IPS DF 6.9 (cell line): ENCODE results near the gene IVD.
"Not testable (repeated sequence)": the region's sequence is repeated elsewhere in the genome, so short reads cannot be mapped to it uniquely, and the experiment has no call there.

Source experiments
- DNase-seq: peaks from one replicate; pipeline ENCODE4 v3.0.0-alpha.2; 2013; ENCODE audit warnings: low read depth, low spot score
- H3K27ac ChIP-seq: one replicate; pipeline ENCODE4 v1.5.1; 2013; ENCODE audit warnings: low read length, control low read depth
- H3K27me3 ChIP-seq: 2 replicates; pipeline ENCODE4 v1.6.1; 2013; ENCODE audit warnings: mild to moderate bottlenecking, low read length; ENCODE audit not compliant: control insufficient read depth, insufficient read depth
- H3K36me3 ChIP-seq: 2 replicates; pipeline ENCODE4 v1.6.1; 2013; ENCODE audit warnings: low read length; ENCODE audit not compliant: control insufficient read depth, insufficient read depth
- H3K4me1 ChIP-seq: 2 replicates; pipeline ENCODE4 v1.6.1; 2013; ENCODE audit warnings: low read length; ENCODE audit not compliant: control insufficient read depth, insufficient read depth
- H3K4me3 ChIP-seq: 2 replicates; pipeline ENCODE4 v1.5.1; 2013; ENCODE audit warnings: mild to moderate bottlenecking, low read length
- H3K9me3 ChIP-seq: 2 replicates; pipeline ENCODE4 v1.6.1; 2013; ENCODE audit warnings: low read length, inconsistent platforms; ENCODE audit not compliant: control insufficient read depth, insufficient read depth
- WGBS: extraction: QIAGEN DNeasy Blood & Tissue Kit; methylation state at CpG from one replicate; pipeline ENCODE4 v1.1.7; 2013; ENCODE audit warnings: mixed read lengths, missing lambda C conversion rate; ENCODE audit not compliant: insufficient read length, insufficient coverage; 5-methylcytosine and 5-hydroxymethylcytosine counted together

Gene IVD

DNA sequence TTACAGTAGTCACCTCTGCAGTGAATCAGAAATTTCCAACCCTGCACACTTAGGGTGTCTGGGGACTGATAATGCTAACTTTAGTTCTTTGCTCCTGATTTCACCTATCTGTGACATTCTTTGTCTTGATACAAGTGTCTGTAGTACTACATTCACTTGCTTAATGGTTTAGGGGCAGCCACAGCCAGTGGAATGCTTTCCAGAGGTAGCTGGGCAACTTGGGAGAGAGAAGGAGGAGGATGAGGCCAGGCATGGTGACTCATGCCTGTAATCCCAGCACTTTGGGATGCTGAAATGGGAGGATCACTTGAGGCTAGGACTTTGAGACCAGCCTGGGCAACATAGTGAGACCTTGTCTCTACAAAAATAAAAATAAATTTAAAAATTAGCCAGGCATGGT, 43.7 kb downstream of the IVD start:
- DNase-seq, result no peak
- Histone ChIP-seq H3K36me3 (no peaks in the 10 kb centered on the region), H3K4me1 (peaks cover 15% of the 10 kb centered on the region), H3K27ac (no peak overlapping the region), H3K27me3 (no peaks in the 10 kb centered on the region), H3K4me3 (no peak overlapping the region), H3K9me3 (no peaks in the 10 kb centered on the region)

DNA sequence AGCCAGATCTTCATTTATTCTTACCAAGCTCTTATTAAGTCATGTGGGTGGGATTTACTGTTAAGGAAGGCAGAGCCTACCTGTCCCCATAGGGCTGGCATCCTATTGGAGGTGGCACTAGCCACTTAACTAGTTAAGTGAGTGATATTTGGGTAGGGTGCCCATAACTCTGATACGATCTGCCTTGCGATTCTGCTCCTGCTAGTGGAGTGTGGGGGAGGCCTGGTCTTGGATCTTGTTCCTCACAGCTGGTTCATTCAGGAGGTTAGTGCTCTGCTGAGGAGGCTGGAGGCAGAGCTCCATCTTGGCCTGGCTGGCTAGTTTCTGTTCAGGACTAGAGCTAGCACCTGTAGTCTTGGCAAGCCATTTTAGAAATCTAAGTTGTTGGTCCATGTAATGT, 44.5 kb downstream of the IVD start:
- no peak for DNase-seq
- Histone ChIP-seq H3K27ac (no peak overlapping the region), H3K27me3 (no peaks in the 10 kb centered on the region), H3K4me3 (no peak overlapping the region), H3K36me3 (no peaks in the 10 kb centered on the region), H3K9me3 (no peaks in the 10 kb centered on the region), H3K4me1 (peaks cover 15% of the 10 kb centered on the region)
- WGBS, result no CpG with 5 or more reads among the region's 2 CpGs

DNA sequence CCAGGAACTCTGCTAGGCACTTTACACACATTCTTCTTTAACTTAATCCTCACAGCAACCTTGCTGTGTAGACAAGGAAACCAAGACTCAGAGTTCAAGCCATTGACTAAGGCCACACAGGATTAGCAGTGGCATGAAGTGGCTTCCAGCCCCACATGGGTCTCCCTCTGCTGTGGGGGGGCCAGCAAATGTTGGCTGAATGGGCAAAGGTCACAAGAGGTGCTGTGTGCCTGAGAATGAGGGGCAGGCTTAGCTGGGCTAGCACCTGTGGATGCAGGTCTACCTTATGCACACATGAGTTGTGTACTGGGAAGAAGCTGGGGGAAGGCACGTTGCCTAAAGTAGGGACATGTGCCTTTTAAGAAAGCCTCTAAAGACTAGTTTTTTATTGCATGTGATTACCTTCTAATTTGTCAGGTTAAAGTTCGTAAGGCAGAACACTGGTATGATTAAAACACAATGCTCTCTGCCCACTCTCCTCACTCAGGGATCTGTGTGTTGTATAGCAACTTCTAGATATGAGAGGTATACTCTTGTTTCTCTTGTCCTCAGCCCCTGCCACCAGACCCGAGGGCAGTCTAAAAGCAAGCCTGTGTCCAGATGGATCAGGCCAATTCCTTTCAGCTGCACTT, 46.0 kb downstream of the IVD start:
- H3K36me3 ChIP-seq, result no peaks in the 10 kb centered on the region
- no peaks in the 10 kb centered on the region for H3K9me3 ChIP-seq
- H3K27me3 ChIP-seq, result no peaks in the 10 kb centered on the region
- H3K4me3 ChIP-seq, result no peak overlapping the region
- H3K27ac ChIP-seq, result no peak overlapping the region
- no CpG with 5 or more reads among the region's 3 CpGs for WGBS
- no peak for DNase-seq
- peaks cover 9% of the 10 kb centered on the region for H3K4me1 ChIP-seq

GRCh38 chr15:40452296-40453090, 46.9 kb downstream of the IVD start:
- Histone ChIP-seq H3K9me3 (no peaks in the 10 kb centered on the region), H3K4me3 (no peak overlapping the region), H3K27ac (no peak overlapping the region), H3K27me3 (no peaks in the 10 kb centered on the region), H3K4me1 (peaks cover 9% of the 10 kb centered on the region), H3K36me3 (no peaks in the 10 kb centered on the region)
- no peak for DNase-seq
- no CpG with 5 or more reads among the region's 11 CpGs for WGBS

DNA sequence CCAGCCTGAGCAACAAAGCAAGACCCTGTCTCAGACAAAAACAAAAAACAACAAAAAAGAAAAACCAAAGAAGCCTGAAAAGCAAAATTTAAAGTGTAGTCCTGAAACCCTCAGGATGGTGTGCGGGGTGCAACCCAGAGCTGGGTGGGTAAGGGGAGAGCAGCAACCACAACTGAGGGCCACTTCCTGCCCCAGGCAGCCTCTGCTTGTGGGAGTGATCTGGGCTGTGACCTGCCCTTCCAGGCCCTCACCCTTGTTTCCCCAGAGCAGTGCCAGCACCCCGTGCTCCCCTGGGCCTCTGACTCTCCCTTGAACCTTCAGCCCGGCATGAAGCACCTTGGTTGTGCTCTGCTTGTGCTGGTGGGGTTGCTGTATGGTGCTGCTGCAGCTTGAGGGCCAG, 48.3 kb downstream of the IVD start:
- WGBS, result no CpG with 5 or more reads among the region's 3 CpGs
- not testable (repeated sequence) for H3K4me1 ChIP-seq

DNA sequence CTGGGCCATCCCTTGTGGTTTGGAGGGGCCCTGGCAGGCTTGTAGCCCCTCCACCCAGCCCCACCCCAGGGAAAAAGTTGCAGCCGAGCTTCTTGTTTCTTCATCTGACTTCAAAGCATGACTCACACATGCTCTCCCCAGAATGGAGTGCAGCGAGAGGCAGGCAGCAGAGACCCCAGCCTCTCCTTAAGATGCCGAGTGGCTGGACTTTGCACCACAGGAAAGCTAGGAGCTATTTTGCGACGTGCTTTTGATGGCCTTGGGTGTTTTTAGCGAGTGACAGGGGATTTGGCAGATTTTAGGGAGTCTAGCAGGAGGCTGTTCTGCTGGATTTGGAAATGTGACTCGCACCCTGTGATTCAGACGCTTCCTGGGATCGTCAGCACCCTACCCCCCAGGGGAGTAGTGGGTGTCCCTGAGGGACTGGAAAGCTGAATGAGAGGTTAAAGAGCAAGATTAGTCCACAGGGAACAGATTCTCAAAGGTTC, 49.4 kb downstream of the IVD start:
- DNase-seq, result no peak
- no CpG with 5 or more reads among the region's 9 CpGs for WGBS
- no peaks in the 10 kb centered on the region for H3K27me3 ChIP-seq
- H3K27ac ChIP-seq, result no peak overlapping the region
- no peak overlapping the region for H3K4me3 ChIP-seq
- H3K36me3 ChIP-seq, result peaks cover 18% of the 10 kb centered on the region
- H3K9me3 ChIP-seq, result no peaks in the 10 kb centered on the region
- H3K4me1 ChIP-seq, result peaks cover 9% of the 10 kb centered on the region

More for the DNA sequence above, 48.3 kb downstream of the IVD start:
- not testable (repeated sequence) for DNase-seq, H3K36me3 ChIP-seq, H3K27me3 ChIP-seq, H3K4me3 ChIP-seq, H3K27ac ChIP-seq, H3K9me3 ChIP-seq

DNA sequence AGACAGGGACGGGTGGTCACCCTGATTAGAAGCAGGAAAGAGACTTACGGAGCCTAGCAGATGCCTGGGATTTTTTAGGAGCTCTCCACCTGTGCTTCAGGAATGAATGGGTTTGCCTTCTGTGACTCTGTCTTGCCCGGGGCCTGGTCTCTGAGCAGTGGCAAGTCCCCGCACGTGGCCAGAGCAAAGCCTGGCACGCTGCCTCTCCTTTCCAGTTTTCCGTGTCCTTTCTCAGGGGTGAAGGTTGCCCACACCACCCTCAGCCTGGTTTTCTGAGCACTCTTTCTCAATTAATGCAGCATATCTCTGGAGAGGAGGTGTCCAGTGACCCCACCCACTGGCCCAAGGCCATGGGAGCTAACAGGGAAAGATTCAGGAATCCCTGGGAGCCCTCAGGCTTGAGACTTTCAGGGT, 50.7 kb downstream of the IVD start:
- no CpG with 5 or more reads among the region's 7 CpGs for WGBS
- peaks cover 5% of the 10 kb centered on the region for H3K4me1 ChIP-seq
- H3K27me3 ChIP-seq, result no peaks in the 10 kb centered on the region

DNA sequence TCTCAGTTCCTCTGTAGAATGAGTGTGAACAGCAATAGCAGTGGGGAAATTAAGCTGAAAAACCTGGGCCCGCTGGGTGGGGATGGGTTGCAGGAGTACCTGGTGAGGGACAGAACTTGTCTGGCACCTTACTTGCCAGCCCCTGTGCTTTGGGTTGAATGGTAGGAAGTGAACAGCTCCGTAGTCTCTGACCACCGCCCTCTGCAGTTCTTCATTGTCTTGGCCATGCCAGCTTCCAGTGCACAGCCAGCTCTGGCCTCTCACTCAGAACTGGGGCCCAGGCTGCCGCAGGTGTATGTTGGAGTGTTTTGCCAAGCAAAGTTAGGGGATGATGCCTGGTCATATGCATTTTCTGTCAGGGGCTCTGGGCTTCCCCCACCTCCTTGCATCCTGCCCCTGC, 51.1 kb downstream of the IVD start:
- Histone ChIP-seq H3K4me1 (peaks cover 4% of the 10 kb centered on the region), H3K4me3 (no peak overlapping the region), H3K27ac (no peak overlapping the region), H3K36me3 (peaks cover 20% of the 10 kb centered on the region), H3K27me3 (no peaks in the 10 kb centered on the region), H3K9me3 (no peaks in the 10 kb centered on the region)
- WGBS, result no CpG with 5 or more reads among the region's 4 CpGs
- no peak for DNase-seq

More for the DNA sequence above, 50.7 kb downstream of the IVD start:
- no peaks in the 10 kb centered on the region for H3K9me3 ChIP-seq
- DNase-seq, result no peak
- no peak overlapping the region for H3K4me3 ChIP-seq
- H3K36me3 ChIP-seq, result peaks cover 19% of the 10 kb centered on the region
- no peak overlapping the region for H3K27ac ChIP-seq

GRCh38 chr15:40458495-40459371, 53.1 kb downstream of the IVD start:
- Histone ChIP-seq H3K4me3 (no peak overlapping the region), H3K27ac (no peak overlapping the region), H3K9me3 (no peaks in the 10 kb centered on the region), H3K27me3 (no peaks in the 10 kb centered on the region), H3K4me1 (no peaks in the 10 kb centered on the region; the same call in 1 of the 2 replicates), H3K36me3 (peaks cover 30% of the 10 kb centered on the region)
- DNase-seq, result no peak
- WGBS, result no CpG with 5 or more reads among the region's 37 CpGs

DNA sequence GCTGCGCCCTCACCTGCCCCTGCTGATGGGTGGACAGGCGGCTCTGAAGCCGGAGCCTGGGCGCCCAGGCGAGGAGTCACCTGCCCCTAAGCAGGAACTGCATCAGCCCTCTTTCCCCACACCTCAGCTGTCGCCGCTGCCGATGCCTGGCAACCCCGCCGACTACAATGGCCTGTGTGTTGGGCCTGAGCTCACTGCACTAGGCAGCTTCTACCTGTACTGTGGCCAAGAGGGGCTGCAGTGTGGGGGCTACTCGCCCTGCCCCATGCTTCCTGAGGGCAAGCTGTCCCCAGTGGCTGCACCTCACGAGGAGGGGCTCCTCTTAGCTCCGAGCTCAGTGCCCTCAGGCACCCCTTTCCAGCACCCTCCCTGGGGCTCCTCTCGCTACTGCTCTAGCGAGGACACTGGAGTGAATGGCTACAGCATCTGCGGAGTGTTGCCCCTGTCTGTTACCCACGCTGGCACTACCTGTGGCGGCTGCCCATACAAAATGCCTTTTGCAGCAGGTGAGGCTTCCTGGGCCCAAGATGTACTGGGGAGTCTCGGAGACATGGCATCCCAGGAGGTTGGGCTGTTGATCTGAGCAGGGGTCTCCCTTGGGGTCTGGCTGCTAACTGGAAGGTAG, 53.9 kb downstream of the IVD start:
- Histone ChIP-seq H3K27ac (no peak overlapping the region), H3K36me3 (peaks cover 37% of the 10 kb centered on the region), H3K9me3 (no peaks in the 10 kb centered on the region), H3K4me3 (no peak overlapping the region), H3K4me1 (no peaks in the 10 kb centered on the region; the same call in 1 of the 2 replicates), H3K27me3 (no peaks in the 10 kb centered on the region)
- WGBS, result no CpG with 5 or more reads among the region's 19 CpGs
- no peak for DNase-seq
